Smooth muscle cell of the umbilical artery (primary cell): ENCODE data around the gene FAM151B. TPM values are rescaled to one million over a fixed set of nuclear protein-coding genes. Genes with fewer than 3 reads are reported as not detected.

ENCODE experiments used
- total RNA-seq: library from RNA; depleted of rRNA; stranded (reverse); fragments of >200 nt; gene quantifications from 2 replicates; pipeline ENCODE4 v1.2.3, GENCODE V29; 2014

FAM151B gene, protein sequence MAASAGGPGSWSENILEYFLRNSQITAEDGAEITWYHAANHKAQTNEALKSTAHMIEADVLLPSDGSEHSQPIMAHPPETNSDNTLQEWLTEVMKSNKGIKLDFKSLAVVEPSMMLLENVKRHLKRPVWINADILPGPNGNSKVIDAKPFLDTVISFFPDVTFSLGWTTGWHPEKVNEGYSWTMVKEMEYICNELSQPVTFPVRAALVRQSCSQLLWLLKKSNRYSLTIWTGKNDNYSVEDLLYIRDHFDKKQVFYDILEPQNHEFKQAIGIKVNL
- total RNA-seq: 4.6 and 11.3 TPM in 2 replicates

DNA sequence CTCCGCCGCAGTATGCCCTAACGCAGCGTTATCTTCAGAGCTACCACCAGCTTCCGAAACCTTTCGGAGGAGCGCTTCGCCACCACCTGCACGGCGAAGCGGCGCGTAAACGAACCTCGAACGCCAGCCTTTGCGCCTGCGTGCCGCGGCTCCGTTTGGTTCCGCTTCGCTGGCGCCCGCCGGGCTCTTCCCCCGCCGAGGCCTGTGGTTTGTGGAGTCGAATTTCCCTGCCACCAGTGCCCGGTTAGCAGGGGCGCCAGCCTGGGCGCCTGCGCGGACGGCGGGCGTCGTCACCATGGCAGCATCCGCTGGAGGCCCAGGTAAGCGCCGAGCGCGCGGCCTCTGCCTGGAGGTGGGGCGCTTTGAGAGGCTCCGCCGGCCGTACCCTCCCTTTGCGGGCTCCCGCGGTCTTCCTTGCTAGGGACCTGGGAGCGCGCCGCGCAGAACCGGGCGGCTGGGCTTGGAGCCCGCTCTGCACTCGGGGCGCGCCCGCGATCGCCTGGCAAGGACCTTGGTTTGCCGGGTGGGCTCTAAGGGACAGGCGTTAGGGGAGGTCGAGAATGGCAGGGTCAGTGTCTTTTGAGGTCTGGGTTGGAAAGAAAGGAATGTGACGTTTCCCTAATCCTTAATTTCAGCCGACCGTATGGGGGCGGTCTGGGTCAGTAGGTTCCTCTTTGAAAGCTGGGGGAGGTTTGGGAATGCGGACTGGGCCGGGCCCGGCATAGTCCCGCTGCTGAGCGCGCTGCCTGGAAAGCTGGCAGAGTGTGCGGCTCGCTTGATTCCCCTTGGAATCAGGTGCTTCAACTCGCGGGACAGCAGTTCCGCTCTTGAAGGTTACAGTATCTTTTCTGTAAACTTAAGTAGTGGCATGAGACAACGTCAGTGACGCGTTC, at the start of gene FAM151B:
Gene FAM151B, plus strand, starts transcription at position 272 of the 893 bp plus-strand sequence. Its CDS starts 24 bp downstream, at position 296.

DNA sequence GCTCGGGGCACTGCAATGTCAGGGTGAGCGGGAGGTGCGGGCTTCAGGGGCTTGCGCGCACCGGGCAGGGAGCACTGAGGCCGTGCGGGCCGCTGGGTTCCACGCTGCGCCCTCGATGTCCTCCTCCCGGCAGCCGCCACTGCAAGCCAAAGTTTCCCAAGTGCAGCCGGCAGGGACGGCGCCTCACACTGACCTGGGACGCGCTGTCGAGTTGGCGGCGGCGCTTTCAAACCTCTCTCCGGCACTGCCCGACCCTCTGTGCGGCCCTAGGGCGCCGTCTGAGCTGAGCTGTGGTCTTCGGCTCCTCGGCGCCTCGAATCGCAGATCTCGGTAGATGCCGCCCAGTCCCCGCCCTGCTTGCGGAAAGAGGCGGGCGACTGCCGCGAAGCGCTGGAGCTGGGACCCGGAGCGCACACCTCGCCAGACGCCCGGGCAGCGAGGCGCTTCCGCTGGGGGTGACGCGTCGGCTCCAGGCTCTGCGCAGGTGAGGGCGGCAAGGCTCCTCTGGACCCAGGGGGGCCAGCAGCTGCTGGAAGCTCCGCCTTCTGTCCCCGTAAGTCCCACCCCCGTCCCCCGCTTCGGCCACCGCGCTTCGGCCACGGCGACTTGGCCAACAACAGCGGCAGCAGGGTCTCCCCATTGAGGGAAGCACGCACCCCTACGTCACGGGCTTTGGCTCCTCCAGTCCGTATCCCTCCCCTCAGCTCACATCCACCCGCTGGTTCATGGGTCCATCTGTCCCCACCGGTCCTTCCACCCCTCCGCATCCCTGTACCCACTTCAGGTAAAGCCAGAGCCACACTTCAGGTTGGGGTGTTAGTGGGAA, 82.3 kb downstream of the FAM151B start, which contains the start of gene ANKRD34B:
Gene ANKRD34B, minus strand, starts transcription at position 320 of the 826 bp plus-strand sequence. CDS start 10,261 bp downstream, outside the sequence.

Other genes with a start within 250 kb of the FAM151B start
- gene SERINC5, start 232.1 kb upstream of the FAM151B start, total RNA-seq: 9.5 and 15.0 TPM in 2 replicates
- gene SPZ1, start 168.1 kb upstream of the FAM151B start, total RNA-seq: not detected in 2 replicates
- 31.8 and 37.9 TPM in 2 replicates for gene ZFYVE16, start 80.0 kb upstream of the FAM151B start, total RNA-seq
- gene ANKRD34B, start 82.2 kb downstream of the FAM151B start, total RNA-seq: not detected in 2 replicates
- gene MSH3, start 166.6 kb downstream of the FAM151B start, total RNA-seq: 19.9 and 25.6 TPM in 2 replicates
- 8.0 and 14.8 TPM in 2 replicates for gene DHFR, start 166.9 kb downstream of the FAM151B start, total RNA-seq